HCT116 (cell line): ENCODE measurements around the gene NSMF. TPM values are rescaled to one million over a fixed set of nuclear protein-coding genes. Genes with fewer than 3 reads are reported as not detected.

Experiments used
- ATAC-seq: fragments of 200-7000 bp; cut with Tn5 transposase; 2 replicates; pipeline ENCODE4 v1.9.1; 2020; ENCODE audit warnings: mild to moderate bottlenecking, moderate library complexity
- Bru-seq: library from RNA; stranded (reverse); fragments of 400-500 nt; gene quantifications from one replicate; lab custom pipeline; 2021; lab: Mats Ljungman, UMichigan
- BruChase-seq, 2 experiments: library from RNA; stranded (reverse); fragments of 400-500 nt; gene quantifications; one replicate each; lab custom pipeline; 2021; lab: Mats Ljungman, UMichigan
- BruUV-seq: library from RNA; stranded (reverse); fragments of 400-500 nt; replicated peaks from 2 replicates; lab custom pipeline; 2021; lab: Mats Ljungman, UMichigan
- CTCF ChIA-PET: fragments of 300-600 bp; sonication (Branson Sonifier 250); formaldehyde crosslinking; loops from one replicate; lab custom pipeline; 2021; ENCODE audit warnings: antibody characterized with exemption; lab: Charles Lee
- POLR2A ChIA-PET: fragments of 300-600, 350-600 bp; sonication (Branson Sonifier 250); formaldehyde crosslinking; loops from one replicate; lab custom pipeline; 2021; ENCODE audit warnings: antibody characterized with exemption; lab: Charles Lee
- RAD21 ChIA-PET, 2 experiments: fragments of 300-600 bp; sonication (Branson Sonifier 250); formaldehyde crosslinking; loops; one replicate each; lab custom pipeline; 2023; ENCODE audit warnings: low total read pairs in 2 of 2; ENCODE audit not compliant: uncharacterized antibody in 2 of 2, unreplicated experiment in 2 of 2, low non-redundant PET in 1 of 2; lab: Charles Lee
- DNase-seq: peaks from one replicate; pipeline ENCODE4 v3.0.0-alpha.2; 2010; ENCODE audit warnings: low read depth, low spot score
- H2AFZ ChIP-seq: fragments of 200-600 bp; shearing (Covaris generic), sonication (generic); 2 replicates; pipeline ENCODE4 v1.6.1; 2017; ENCODE audit warnings: low read depth, mixed run types, mixed read lengths, antibody characterized with exemption, low read length; ENCODE audit not compliant: poor library complexity, severe bottlenecking
- H3K27ac ChIP-seq: 2 replicates; pipeline ENCODE4 v1.5.1; 2012; ENCODE audit warnings: low read depth, low read length
- H3K27me3 ChIP-seq: fragments of 200-600 bp; sonication (generic); 2 replicates; pipeline ENCODE4 v1.6.1; 2016; ENCODE audit warnings: mixed run types, low read length, mixed read lengths; ENCODE audit not compliant: insufficient read depth
- H3K36me3 ChIP-seq, 2 experiments: fragments of 200-500 bp in 1 of 2; fragments of 200-600 bp in 1 of 2; sonication (Bioruptor generic) in 1 of 2; sonication (generic) in 1 of 2; 2 replicates each; pipeline versions ENCODE4 v1.5.1 to v1.6.1; 2014 to 2016; ENCODE audit warnings: low read length in 2 of 2, inconsistent platforms in 1 of 2, mixed read lengths in 1 of 2, mixed run types in 1 of 2; ENCODE audit not compliant: insufficient read depth in 2 of 2, control insufficient read depth in 1 of 2
- H3K4me1 ChIP-seq, 2 experiments: fragments of 200-600 bp in 1 of 2; sonication (generic) in 1 of 2; 2 replicates each; pipeline versions ENCODE4 v1.5.1 to v1.6.1; 2012 to 2017; ENCODE audit warnings: low read length in 2 of 2, inconsistent platforms in 1 of 2, mild to moderate bottlenecking in 1 of 2, mixed read lengths in 1 of 2, mixed run types in 1 of 2, moderate library complexity in 1 of 2; ENCODE audit not compliant: insufficient read depth in 2 of 2, control insufficient read depth in 1 of 2
- H3K4me2 ChIP-seq: fragments of 200-600 bp; sonication (generic); 2 replicates; pipeline ENCODE4 v1.6.1; 2017; ENCODE audit warnings: mixed run types, low read length, mixed read lengths
- H3K4me3 ChIP-seq, 2 experiments: fragments of 200-600 bp in 1 of 2; sonication (generic) in 1 of 2; replicated peaks in 1 of 2; 2 replicates each; pipeline ENCODE4 v1.5.1; 2011 to 2016; ENCODE audit warnings: low read length in 2 of 2, control low read depth in 1 of 2, low read depth in 1 of 2, mild to moderate bottlenecking in 1 of 2, mixed read lengths in 1 of 2, mixed run types in 1 of 2
- H3K79me2 ChIP-seq: fragments of 200-600 bp; sonication (generic); 2 replicates; pipeline ENCODE4 v1.6.1; 2017; ENCODE audit warnings: mild to moderate bottlenecking, mixed run types, low read length, moderate library complexity, mixed read lengths; ENCODE audit not compliant: insufficient read depth
- H3K9ac ChIP-seq: fragments of 200-600 bp; sonication (generic); 2 replicates; pipeline ENCODE4 v1.6.1; 2016; ENCODE audit warnings: low read length, mixed read lengths
- H3K9me2 ChIP-seq: fragments of 200-600 bp; sonication (generic), shearing (Covaris generic); 2 replicates; pipeline ENCODE4 v1.6.1; 2017; ENCODE audit warnings: mixed run types, mild to moderate bottlenecking, moderate library complexity; ENCODE audit not compliant: insufficient read depth
- H3K9me3 ChIP-seq, 2 experiments: fragments of 200-500 bp in 1 of 2; fragments of 200-600 bp in 1 of 2; sonication (Bioruptor generic) in 1 of 2; sonication (generic) in 1 of 2; 2 replicates each; pipeline ENCODE4 v1.6.1; 2014 to 2017; ENCODE audit warnings: low read length in 2 of 2, mixed read lengths in 2 of 2, inconsistent platforms in 1 of 2, low read depth in 1 of 2, mild to moderate bottlenecking in 1 of 2, mixed run types in 1 of 2, moderate library complexity in 1 of 2; ENCODE audit not compliant: control insufficient read depth in 1 of 2, insufficient read depth in 1 of 2
- H4K20me1 ChIP-seq: fragments of 200-600 bp; sonication (generic), shearing (Covaris generic); 2 replicates; pipeline ENCODE4 v1.6.1; 2017; ENCODE audit warnings: mixed run types, mild to moderate bottlenecking, moderate library complexity; ENCODE audit not compliant: insufficient read depth
- ATF3 ChIP-seq: IDR thresholded peaks from 2 replicates; pipeline ENCODE4 v1.6.1; 2012
- CBX3 ChIP-seq: IDR thresholded peaks from 2 replicates; pipeline ENCODE4 v1.6.1; 2012; ENCODE audit warnings: low read depth
- CTCF ChIP-seq, 3 experiments: fragments of 200-600 bp in 1 of 3; sonication (generic) in 1 of 3; IDR thresholded peaks in 2 of 3; conservative IDR thresholded peaks in 1 of 3; 2 replicates each; pipeline ENCODE4 v1.5.1; 2012 to 2017; ENCODE audit warnings: low read depth in 2 of 3, low read length in 2 of 3, antibody characterized with exemption in 1 of 3, borderline replicate concordance in 1 of 3, control low read depth in 1 of 3, mild to moderate bottlenecking in 1 of 3, mixed read lengths in 1 of 3, mixed run types in 1 of 3, moderate library complexity in 1 of 3; ENCODE audit not compliant: insufficient read depth in 1 of 3
- EZH2phosphoT487 ChIP-seq: fragments of 200-600 bp; IDR thresholded peaks from 2 replicates; pipeline ENCODE4 v1.6.1; 2018; ENCODE audit warnings: antibody characterized with exemption, borderline replicate concordance
- FOSL1 ChIP-seq: IDR thresholded peaks from 2 replicates; pipeline ENCODE4 v1.6.1; 2012; ENCODE audit warnings: low read depth
- JUND ChIP-seq: IDR thresholded peaks from 2 replicates; pipeline ENCODE4 v1.6.1; 2012
- POLR2A ChIP-seq: IDR thresholded peaks from 2 replicates; pipeline ENCODE4 v1.7.0; 2011; ENCODE audit warnings: borderline replicate concordance; ENCODE audit not compliant: insufficient read depth, insufficient read length; ENCODE audit errors: extremely low read depth
- POLR2AphosphoS5 ChIP-seq: IDR thresholded peaks from 2 replicates; pipeline ENCODE4 v1.6.1; 2011; ENCODE audit warnings: mild to moderate bottlenecking, low read depth, low read length, moderate library complexity
- RAD21 ChIP-seq: IDR thresholded peaks from 2 replicates; pipeline ENCODE4 v1.6.1; 2012; ENCODE audit warnings: low read depth, mild to moderate bottlenecking
- TCF7L2 ChIP-seq: IDR thresholded peaks from 2 replicates; pipeline ENCODE4 v1.7.0; 2011; ENCODE audit warnings: borderline replicate concordance, inconsistent platforms; ENCODE audit not compliant: insufficient read depth, insufficient read length; ENCODE audit errors: extremely low read depth
- YY1 ChIP-seq: IDR thresholded peaks from 2 replicates; pipeline ENCODE4 v1.6.1; 2011; ENCODE audit warnings: low read length, low read depth, moderate library complexity, mild to moderate bottlenecking; ENCODE audit not compliant: insufficient replicate concordance; ENCODE audit errors: extremely low read depth
- intact Hi-C: fragments of 100-400 bp; cut with micrococcal nuclease; formaldehyde crosslinking; loops from 2 replicates; pipeline ENCODE4 v1.10.0; 2022
- long read RNA-seq: library from polyadenylated mRNA; unstranded; transcript quantifications from one replicate; pipeline ENCODE4 v2.0.0, GENCODE V29; 2021; ENCODE audit not compliant: unreplicated experiment
- polyA plus RNA-seq: library from polyadenylated mRNA; unstranded; fragments of >200 nt; gene quantifications from 2 replicates; pipeline ENCODE4 v1.2.1, GENCODE V29; 2012; ENCODE audit warnings: missing spikeins
- total RNA-seq: library from RNA; stranded (reverse); gene quantifications from one replicate; pipeline ENCODE4 v1.2.1, GENCODE V29; 2021; ENCODE audit not compliant: unreplicated experiment

The NSMF gene
- total RNA-seq (81.9 TPM), Bru-seq, nascent RNA (percentile 60 among the genes with signal in this experiment), BruChase-seq, experiment 1, labeled RNA remaining after a 6-hour chase (percentile 87 among the genes with signal in this experiment), BruChase-seq, experiment 2, labeled RNA remaining after a 2-hour chase (percentile 83 among the genes with signal in this experiment)
- polyA plus RNA-seq: 55.6 and 65.9 TPM in 2 replicates
- long read RNA-seq, transcript NSMF-205 (14 exons, 3,571 nt): minor isoform, 19 of 191 reads
- long read RNA-seq, transcript NSMF-201 (15 exons, 2,981 nt): major isoform, 72 of 191 reads
- long read RNA-seq, partial matches to known transcripts: 30 of 191 reads
- long read RNA-seq, other reads (novel, unspliced or antisense): 70 of 191 reads

GRCh38 chr9:137459152-137459600, at the start of gene NSMF:
Gene NSMF (minus strand): TSS chr9:137459334. CDS start chr9:137459102, 232 bp downstream.
- Histone ChIP-seq H3K9me3 (no peaks in the 10 kb centered on the region), H3K9me2 (no peaks in the 10 kb centered on the region), H3K4me1 (peaks cover 28 to 67% of the 10 kb centered on the region in 2 experiments), H3K27me3 (no peaks in the 10 kb centered on the region), H4K20me1 (no peaks in the 10 kb centered on the region), H3K4me3 (peak within 1 kb of the TSS; percentile 75 to 94), H2AFZ (no peak within 1 kb of the TSS), H3K27ac (peak within 1 kb of the TSS; percentile 81), H3K4me2 (peak within 1 kb of the TSS; percentile 94), H3K9ac (peak within 1 kb of the TSS; percentile 98), H3K36me3 (peaks cover 9 to 23% of the 10 kb centered on the region in 2 experiments; a peak in 2 of 4 replicates), H3K79me2 (peaks cover 35% of the 10 kb centered on the region)
- RAD21 ChIA-PET: no interaction called here
- no peak for TF ChIP-seq JUND
- TF ChIP-seq CBX3: no peak
- no peak for TF ChIP-seq TCF7L2
- peak; percentile 74 for TF ChIP-seq POLR2A
- TF ChIP-seq CTCF (IDR thresholded peaks at IDR 0.05 in 2 of 3, conservative IDR thresholded peaks at IDR 0.05 in 1 of 3; ENCODE audit: borderline replicate concordance in 1 of 3, insufficient read depth in 1 of 3, low read depth in 2 of 3, low read length in 2 of 3): no peak
- no peak for TF ChIP-seq FOSL1
- TF ChIP-seq POLR2AphosphoS5: peak; percentile 91
- TF ChIP-seq YY1: peak; percentile 8
- no peak for TF ChIP-seq RAD21
- TF ChIP-seq ATF3: no peak
- TF ChIP-seq EZH2phosphoT487: no peak
- ATAC-seq (peak; percentile 73), DNase-seq (peak; percentile 74)
- CTCF ChIA-PET: no interaction called here
- intact Hi-C loops: no loop called here
- no TSS peak for BruUV-seq
- POLR2A ChIA-PET: interaction anchor here (0.6 to 1.0 kb wide), 2 partner anchors 18 to 481 kb away, joined by 3 to 6 read pairs; partner anchors contain the start of gene ENTPD8
